GM12864 (cell line): ENCODE measurements around the gene VASN.

ENCODE experiments used
- DNase-seq: peaks from one replicate; pipeline ENCODE4 v3.0.0-alpha.2; 2011; ENCODE audit warnings: low read depth
- H3K4me3 ChIP-seq: 2 replicates; pipeline ENCODE4 v1.5.1; 2011; ENCODE audit warnings: mild to moderate bottlenecking, low read depth, low read length, control low read depth
- CTCF ChIP-seq: IDR thresholded peaks from 2 replicates; pipeline ENCODE4 v1.5.1; 2011; ENCODE audit warnings: low read depth, mild to moderate bottlenecking, moderate library complexity, low read length, control low read depth, inconsistent platforms; ENCODE audit errors: missing control alignments

Gene VASN

GRCh38 chr16:4415538-4416199 lies 44.0 kb downstream of the VASN start:
- DNase-seq: no peak
- no peak for TF ChIP-seq CTCF
- H3K4me3 ChIP-seq: peak overlapping the region; percentile 97

- H3K4me3 ChIP-seq: peak within 1 kb of the TSS; percentile 97
- peak; percentile 72 for DNase-seq
- no peak for TF ChIP-seq CTCF
These were observed 44.8 kb downstream of the VASN start, which contains the start of gene CORO7 for GRCh38 chr16:4416200-4417032. Gene CORO7 (minus strand): TSS chr16:4416596. CDS start chr16:4416518, 78 bp downstream.

GRCh38 chr16:4419402-4419959 lies 47.8 kb downstream of the VASN start:
- TF ChIP-seq CTCF: no peak
- no peak overlapping the region for H3K4me3 ChIP-seq
- DNase-seq: no peak

- no peak overlapping the region for H3K4me3 ChIP-seq
- no peak for TF ChIP-seq CTCF
- no peak for DNase-seq
These were observed 49.0 kb downstream of the VASN start for GRCh38 chr16:4420505-4421105.

- DNase-seq: peak; percentile 93
- no peak for TF ChIP-seq CTCF
- H3K4me3 ChIP-seq: peak within 1 kb of the TSS; percentile 75
These were observed 53.9 kb downstream of the VASN start, which contains the start of gene DNAJA3 for GRCh38 chr16:4425378-4426020. Gene DNAJA3 (plus strand): TSS chr16:4425868. CDS start chr16:4425882, 14 bp downstream.

GRCh38 chr16:4426021-4426684 lies 54.5 kb downstream of the VASN start:
- DNase-seq: no peak
- no peak for TF ChIP-seq CTCF
- peak overlapping the region; percentile 75 for H3K4me3 ChIP-seq
